ENCODE measurements around the gene NKX2-3. TPM values are rescaled to one million over a fixed set of nuclear protein-coding genes. Genes with fewer than 3 reads are reported as not detected.

NKX2-3 gene
- total and polyA plus RNA-seq, 2 of the 8 experiments (the other 6 are each of a cell fraction or from before 2014, with no cell fraction given): not detected

GRCh38 chr10:99489271-99489670, 43.5 kb upstream of the NKX2-3 start:
- Histone ChIP-seq H3K27ac (ENCODE audit: low read depth, low read length) (no peak overlapping the region), H2AFZ (ENCODE audit: low read length) (no peak overlapping the region), H3K56ac (replicated peaks; ENCODE audit: insufficient read length, low read depth, low read length) (no peak overlapping the region), H3K79me1 (ENCODE audit: low read depth, low read length) (no peaks in the 10 kb centered on the region), H2BK5ac (ENCODE audit: low read depth, low read length) (no peak overlapping the region), H4K91ac (replicated peaks; ENCODE audit: insufficient read length, low read length) (no peak overlapping the region), H3K9me3 (ENCODE audit: insufficient read depth in 2 of 2, low read depth in 1 of 2, low read length in 1 of 2) (no peaks in the 10 kb centered on the region), H3K18ac (ENCODE audit: extremely low read depth, low read length) (no peak overlapping the region), H3K9ac (replicated peaks in 1 of 4; ENCODE audit: extremely low read depth in 1 of 4, low read depth in 3 of 4, low read length in 3 of 4) (no peak overlapping the region), H3K4ac (replicated peaks; ENCODE audit: insufficient read length, low read depth, low read length) (no peak overlapping the region), H4K5ac (ENCODE audit: insufficient read length, low read depth, low read length) (no peak overlapping the region), H4K20me1 (replicated peaks in 1 of 2; ENCODE audit: control insufficient read depth in 1 of 2, insufficient read depth in 2 of 2, low read length in 2 of 2) (no peaks in the 10 kb centered on the region), H3K27me3 (replicated peaks in 1 of 4; ENCODE audit: control insufficient read depth in 3 of 4, extremely low read depth in 1 of 4, insufficient read depth in 3 of 4, low read length in 3 of 4) (peaks cover 0 to 5% (median 0%) of the 10 kb centered on the region in 4 experiments; a peak in 3 of 7 replicates), H2BK120ac (replicated peaks; ENCODE audit: low read depth, low read length) (no peak overlapping the region), H2AK5ac (ENCODE audit: low read depth, low read length) (no peak overlapping the region), H3K23me2 (ENCODE audit: low read depth, low read length) (no peaks in the 10 kb centered on the region), H3K79me2 (ENCODE audit: control insufficient read depth in 1 of 2, insufficient read depth in 2 of 2, low read length in 2 of 2) (no peaks in the 10 kb centered on the region), H2BK15ac (ENCODE audit: low read length) (no peak overlapping the region), H3K4me2 (ENCODE audit: insufficient read depth in 1 of 2, low read depth in 2 of 2, low read length in 2 of 2) (no peak overlapping the region), H2BK20ac (ENCODE audit: low read length) (no peak overlapping the region), H2BK12ac (ENCODE audit: low read depth, low read length) (no peak overlapping the region), H3K4me3 (ENCODE audit: extremely low read depth in 1 of 4, insufficient read depth in 2 of 4, low read depth in 3 of 4, low read length in 4 of 4) (no peak overlapping the region), H3K14ac (ENCODE audit: insufficient read length) (no peak overlapping the region), H3K23ac (ENCODE audit: insufficient read length) (no peak overlapping the region), H3K4me1 (replicated peaks in 1 of 4; ENCODE audit: control insufficient read depth in 3 of 4, insufficient read depth in 4 of 4, low read length in 3 of 4) (no peaks in the 10 kb centered on the region), H4K8ac (ENCODE audit: extremely low read depth, insufficient read depth, low read length) (no peak overlapping the region), H3K36me3 (ENCODE audit: control insufficient read depth in 2 of 4, insufficient read depth in 4 of 4, low read length in 3 of 4) (no peaks in the 10 kb centered on the region)
- POLR2A ChIA-PET (ENCODE audit: partially characterized antibody): no interaction called here
- WGBS, 2 experiments (ENCODE audit: extremely low coverage in 1 of 2, insufficient coverage in 1 of 2, insufficient read length in 1 of 2, insufficient replicate concordance in 2 of 2, low coverage in 1 of 2, low lambda C conversion rate in 2 of 2, missing lambda C conversion rate in 1 of 2): 88% methylated on average over 3 of the region's 3 CpGs; no CpG with 5 or more reads in 1 of the 2 experiments
- CTCF ChIA-PET (ENCODE audit: partially characterized antibody): interaction anchor here (0.6 to 6.8 kb wide), 7 partner anchors 8 to 201 kb away, joined by 3 to 74 read pairs (median 4); no protein-coding TSS in a partner anchor
- TF ChIP-seq SIRT6 (IDR thresholded peaks at IDR 0.05; ENCODE audit: low read length): no peak
- TF ChIP-seq ZNF274 (IDR thresholded peaks at IDR 0.05; ENCODE audit: borderline replicate concordance, extremely low read depth, low read length): no peak
- TF ChIP-seq RAD21 (IDR thresholded peaks at IDR 0.05 in 1 of 2, conservative IDR thresholded peaks at IDR 0.05 in 1 of 2; ENCODE audit: low read depth in 2 of 2, low read length in 2 of 2): no peak
- no peak for TF ChIP-seq HDAC6 (IDR thresholded peaks at IDR 0.05; ENCODE audit: low read depth, low read length)
- TF ChIP-seq SUZ12 (IDR thresholded peaks at IDR 0.05; ENCODE audit: low read length): no peak
- TF ChIP-seq ATF3 (IDR thresholded peaks at IDR 0.05; ENCODE audit: insufficient read depth, low read depth, low read length): no peak
- TF ChIP-seq NANOG (IDR thresholded peaks at IDR 0.05; ENCODE audit: insufficient read depth, low read depth, low read length, poor library complexity, severe bottlenecking): no peak
- TF ChIP-seq SRF (IDR thresholded peaks at IDR 0.05; ENCODE audit: low read depth, low read length): no peak
- no peak for TF ChIP-seq YY1 (IDR thresholded peaks at IDR 0.05; ENCODE audit: low read depth, low read length)
- no peak for TF ChIP-seq TAF7 (optimal IDR thresholded peaks at IDR 0.05; ENCODE audit: borderline replicate concordance, low read depth, low read length)
- no peak for TF ChIP-seq BRCA1 (IDR thresholded peaks at IDR 0.05; ENCODE audit: low read depth, low read length)
- FAIRE-seq (no peak), DNase-seq (ENCODE audit: low read depth in 1 of 2, low spot score in 2 of 2) (no peak)
